Adrenal gland (tissue), 12 donors: ENCODE results near the gene NSMF. TPM values are rescaled to one million over a fixed set of nuclear protein-coding genes. Genes with fewer than 3 reads are reported as not detected.

Experiments used
- DNase-seq, 7 donors: peaks; one replicate each; pipeline ENCODE4 v3.0.0-alpha.2; 2019 to 2020
- H3K27ac ChIP-seq, 5 donors: fragments of 200-600 bp; sonication (generic) in 4 of 5; 1 replicate in 3 of 5; 2 replicates in 2 of 5; pipeline versions ENCODE4 v1.5.1 to v1.8.0; 2016 to 2020; ENCODE audit warnings: mild to moderate bottlenecking in 1 of 5
- H3K27me3 ChIP-seq: fragments of 200-600 bp; 2 replicates; pipeline ENCODE4 v1.8.0; 2021
- H3K36me3 ChIP-seq, 2 donors: fragments of 200-600 bp; replicated peaks in 1 of 2; 1 replicate in 1 of 2; 2 replicates in 1 of 2; pipeline versions ENCODE4 v1.5.1 to v1.8.0; 2018 to 2022
- H3K4me1 ChIP-seq, 2 donors: fragments of 200-600 bp; replicated peaks in 1 of 2; 1 replicate in 1 of 2; 2 replicates in 1 of 2; pipeline versions ENCODE4 v1.5.1 to v1.8.0; 2018 to 2021
- H3K4me3 ChIP-seq, 4 donors: fragments of 200-600 bp; sonication (generic) in 3 of 4; one replicate each; pipeline ENCODE4 v1.5.1; 2016 to 2018
- H3K9me3 ChIP-seq, 3 donors: fragments of 200-600 bp; sonication (generic) in 1 of 3; replicated peaks in 1 of 3; 1 replicate in 2 of 3; 2 replicates in 1 of 3; pipeline versions ENCODE4 v1.5.1 to v1.8.0; 2016 to 2021
- POLR2A ChIP-seq, 2 donors: fragments of 450-650 bp; IDR thresholded peaks; one replicate each; pipeline ENCODE4 v1.6.1; 2017; ENCODE audit warnings: antibody characterized with exemption in 2 of 2, mild to moderate bottlenecking in 2 of 2, moderate library complexity in 1 of 2
- WGBS, 4 donors: extraction: QIAGEN DNeasy Blood & Tissue Kit in 2 of 4; methylation state at CpG; one replicate each; pipeline versions ENCODE4 v1.1.5 to v1.1.7; 2013 to 2017; 5-methylcytosine and 5-hydroxymethylcytosine counted together
- intact Hi-C, 2 donors: fragments of 100-400 bp; cut with DNase I; formaldehyde crosslinking; loops; one replicate each; pipeline versions ENCODE4 v1.14.1 to v1.15.0; 2022 to 2023
- polyA plus RNA-seq, 3 donors: library from polyadenylated mRNA; stranded (reverse); fragments of 200-250 nt in 2 of 3; fragments of 350-450 nt in 1 of 3; fragmentation: Illumina TruSeq in 1 of 3; extraction: RNeasy Lipid Tissue Mini Kit (QIAGEN cat#74804) in 1 of 3; gene quantifications; one replicate each; pipeline ENCODE4 v1.2.3, GENCODE V29; 2013 to 2014
- total RNA-seq, 9 donors: library from RNA; depleted of rRNA in 4 of 9; stranded (reverse); fragments of >200 nt in 4 of 9; fragments of 120-200 nt in 1 of 9; fragmentation: NEBNext Ultra II Directional in 1 of 9; extraction: Animal tissue kit (Norgen Biotek cat#: 25700) in 1 of 9; gene quantifications; one replicate each; pipeline versions ENCODE4 v1.1.0 to v1.2.4, GENCODE V29; 2013 to 2023
- TF ChIP-seq, protein P1 (sequence below), 6 experiments: fragments of 450-650 bp in 4 of 6; fragments of 200-600 bp in 2 of 6; sonication (generic) in 1 of 6; IDR thresholded peaks; 1 replicate in 5 of 6; 2 replicates in 1 of 6; pipeline versions ENCODE4 v1.5.1 to v1.8.0; 2016 to 2021; ENCODE audit warnings: antibody characterized with exemption in 6 of 6, mild to moderate bottlenecking in 2 of 6, moderate library complexity in 1 of 6
- donor health status: healthy with polysubstance abuse.
- donor health status: Bipolar disorder and iron deficiency.
- donor health status: DM: yes; HTN: yes; CAD: no.
- donor health status: DM: no; HTN: no; CAD: no.
- donor health status: DM: no; HTN: no; CAD: no.
- donor health status: DM: yes; HTN: yes; CAD: no.

The NSMF gene
- total and polyA plus RNA-seq, 12 donors, result 8.7 to 118 (median 25.9) TPM

DNA sequence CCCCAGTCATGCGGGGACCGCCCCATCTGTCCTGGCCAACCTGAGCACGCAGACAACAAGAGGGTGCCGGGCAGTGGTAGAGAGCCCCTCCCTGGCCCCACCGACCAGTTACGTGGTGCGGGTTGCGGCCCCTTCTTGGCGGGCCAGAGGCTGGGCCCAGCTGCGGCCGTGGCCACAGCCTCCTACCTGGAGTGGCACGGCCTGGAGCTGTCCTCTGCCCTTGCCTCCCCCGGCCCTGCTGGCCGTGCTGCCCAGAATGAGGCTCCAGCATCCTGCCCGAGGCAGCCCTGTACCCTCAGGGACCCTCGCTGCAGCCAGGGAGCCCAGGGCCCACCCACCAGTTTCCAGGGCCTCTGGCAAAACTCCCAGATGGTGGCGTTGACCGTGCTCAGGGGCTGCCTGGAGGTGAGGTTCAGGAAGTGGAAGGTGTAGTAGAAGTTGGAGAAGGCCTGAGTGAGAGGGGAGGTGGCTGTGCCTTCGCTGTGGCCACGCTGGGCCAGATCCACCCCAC lies 23.7 kb downstream of the NSMF start:
- no peak for TF ChIP-seq POLR2A (IDR thresholded peaks at IDR 0.05)
- TF ChIP-seq, protein P1, sequence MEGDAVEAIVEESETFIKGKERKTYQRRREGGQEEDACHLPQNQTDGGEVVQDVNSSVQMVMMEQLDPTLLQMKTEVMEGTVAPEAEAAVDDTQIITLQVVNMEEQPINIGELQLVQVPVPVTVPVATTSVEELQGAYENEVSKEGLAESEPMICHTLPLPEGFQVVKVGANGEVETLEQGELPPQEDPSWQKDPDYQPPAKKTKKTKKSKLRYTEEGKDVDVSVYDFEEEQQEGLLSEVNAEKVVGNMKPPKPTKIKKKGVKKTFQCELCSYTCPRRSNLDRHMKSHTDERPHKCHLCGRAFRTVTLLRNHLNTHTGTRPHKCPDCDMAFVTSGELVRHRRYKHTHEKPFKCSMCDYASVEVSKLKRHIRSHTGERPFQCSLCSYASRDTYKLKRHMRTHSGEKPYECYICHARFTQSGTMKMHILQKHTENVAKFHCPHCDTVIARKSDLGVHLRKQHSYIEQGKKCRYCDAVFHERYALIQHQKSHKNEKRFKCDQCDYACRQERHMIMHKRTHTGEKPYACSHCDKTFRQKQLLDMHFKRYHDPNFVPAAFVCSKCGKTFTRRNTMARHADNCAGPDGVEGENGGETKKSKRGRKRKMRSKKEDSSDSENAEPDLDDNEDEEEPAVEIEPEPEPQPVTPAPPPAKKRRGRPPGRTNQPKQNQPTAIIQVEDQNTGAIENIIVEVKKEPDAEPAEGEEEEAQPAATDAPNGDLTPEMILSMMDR (IDR thresholded peaks at IDR 0.05), result no peak

DNA sequence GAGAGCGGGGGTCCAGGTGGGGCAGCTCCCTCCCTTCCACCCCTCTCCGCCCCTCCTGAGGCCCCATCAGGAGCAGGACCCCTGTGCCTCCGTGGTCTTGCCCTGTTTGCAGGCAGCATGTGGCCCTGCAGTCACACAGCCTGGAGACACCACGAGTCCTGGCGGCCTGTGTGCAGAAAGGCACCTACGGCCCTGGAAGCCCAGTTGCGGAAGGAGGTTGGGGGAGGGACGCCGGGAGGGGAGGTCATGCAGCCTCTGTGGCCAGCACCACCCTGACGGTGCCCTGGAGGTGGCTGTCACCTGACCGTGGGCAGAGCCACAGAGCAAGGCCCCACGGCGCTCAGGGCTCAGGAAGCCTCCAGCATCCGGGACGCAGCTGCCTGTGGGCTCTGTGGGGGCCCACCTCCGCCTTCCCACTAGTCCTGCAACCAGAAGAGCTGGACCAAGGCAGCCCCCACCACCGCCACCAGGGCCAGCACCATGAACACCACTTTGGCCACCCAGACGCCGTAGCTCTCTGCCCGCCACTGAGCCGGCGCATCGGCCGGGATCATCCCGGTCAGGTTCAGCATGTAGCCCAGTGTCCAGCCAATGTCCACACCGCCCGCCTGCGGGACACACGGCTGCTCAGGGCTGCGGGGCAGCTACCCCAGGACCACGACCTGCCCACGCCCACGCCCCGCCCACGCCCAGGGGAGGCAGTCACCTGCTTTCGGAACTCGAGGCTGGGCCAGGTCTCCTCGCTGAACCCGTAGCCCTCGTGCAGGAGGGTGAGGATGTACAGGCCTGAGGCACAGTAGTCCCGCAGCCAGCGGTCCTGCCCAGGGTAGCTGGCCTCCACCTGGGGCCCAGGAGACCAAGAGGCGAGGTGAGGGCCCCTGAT lies 24.4 kb downstream of the NSMF start:
- Histone ChIP-seq H3K9me3 (no peaks in the 10 kb centered on the region), H3K4me1 (peaks cover 0 to 9% of the 10 kb centered on the region in 2 donors), H3K36me3 (no peaks in the 10 kb centered on the region), H3K4me3 (no peak overlapping the region), H3K27me3 (no peaks in the 10 kb centered on the region), H3K27ac (no peak overlapping the region)
- intact Hi-C loops, result no loop called here
- no peak for TF ChIP-seq POLR2A (IDR thresholded peaks at IDR 0.05)
- TF ChIP-seq, protein P1 (IDR thresholded peaks at IDR 0.05), result no peak
- 74 to 86% (median 84%) methylated on average over 11 to 43 of the region's 43 CpGs for WGBS, 4 donors
- no peak for DNase-seq

More for the DNA sequence above, 23.7 kb downstream of the NSMF start:
- intact Hi-C loops, result no loop called here
- H3K27me3 ChIP-seq, result no peaks in the 10 kb centered on the region
- no peaks in the 10 kb centered on the region for H3K36me3 ChIP-seq
- no peaks in the 10 kb centered on the region for H3K9me3 ChIP-seq
- DNase-seq, result no peak
- peaks cover 0 to 9% of the 10 kb centered on the region in 2 donors for H3K4me1 ChIP-seq
- H3K27ac ChIP-seq, result no peak overlapping the region
- WGBS, 4 donors, result 60 to 73% (median 71%) methylated on average over 2 to 20 of the region's 20 CpGs
- no peak overlapping the region for H3K4me3 ChIP-seq

DNA sequence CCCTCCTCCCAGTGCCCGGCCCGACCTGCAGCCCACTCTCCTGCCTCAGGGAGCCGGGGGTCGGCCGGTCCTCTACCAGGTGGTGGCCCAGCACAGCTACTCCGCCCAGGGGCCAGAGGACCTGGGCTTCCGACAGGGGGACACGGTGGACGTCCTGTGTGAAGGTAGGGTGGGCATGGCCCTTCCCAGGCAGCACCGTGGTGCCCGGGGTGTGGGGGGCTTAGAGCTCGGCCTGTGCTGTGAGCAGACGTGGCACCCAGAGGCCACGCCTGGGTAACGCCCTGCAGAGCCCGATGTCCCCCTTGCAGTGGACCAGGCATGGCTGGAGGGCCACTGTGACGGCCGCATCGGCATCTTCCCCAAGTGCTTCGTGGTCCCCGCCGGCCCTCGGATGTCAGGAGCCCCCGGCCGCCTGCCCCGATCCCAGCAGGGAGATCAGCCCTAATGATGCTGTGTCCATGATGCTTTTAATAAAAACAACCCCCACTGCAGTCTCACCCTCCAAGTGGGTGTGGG lies 25.2 kb downstream of the NSMF start:
- Histone ChIP-seq H3K4me3 (no peak overlapping the region), H3K27me3 (no peaks in the 10 kb centered on the region), H3K27ac (no peak overlapping the region), H3K4me1 (peaks cover 0 to 9% of the 10 kb centered on the region in 2 donors), H3K36me3 (no peaks in the 10 kb centered on the region), H3K9me3 (no peaks in the 10 kb centered on the region)
- no peak for DNase-seq
- intact Hi-C loops, result no loop called here
- no peak for TF ChIP-seq POLR2A (IDR thresholded peaks at IDR 0.05)
- 71 to 100% (median 86%) methylated on average over 1 to 26 of the region's 26 CpGs for WGBS, 4 donors

DNA sequence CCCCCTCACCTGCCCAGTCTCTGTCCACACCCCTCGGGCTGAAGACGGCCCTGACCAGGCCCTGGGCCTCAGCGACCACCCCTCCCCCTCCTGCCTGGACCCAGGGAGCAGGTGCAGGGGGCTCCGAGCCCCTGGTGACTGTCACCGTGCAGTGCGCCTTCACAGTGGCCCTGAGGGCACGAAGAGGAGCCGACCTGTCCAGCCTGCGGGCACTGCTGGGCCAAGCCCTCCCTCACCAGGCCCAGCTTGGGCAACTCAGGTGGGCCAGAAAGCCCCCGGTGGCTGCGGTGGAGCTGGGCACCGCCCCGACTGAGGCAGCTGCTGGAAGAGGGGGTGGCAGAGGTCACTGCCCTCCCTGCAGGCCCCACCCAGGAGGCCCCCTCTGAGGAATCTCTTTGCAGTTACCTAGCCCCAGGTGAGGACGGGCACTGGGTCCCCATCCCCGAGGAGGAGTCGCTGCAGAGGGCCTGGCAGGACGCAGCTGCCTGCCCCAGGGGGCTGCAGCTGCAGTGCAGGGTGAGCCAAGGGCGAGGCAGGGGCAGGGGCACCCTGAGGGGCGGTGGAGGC lies 25.7 kb downstream of the NSMF start:
- TF ChIP-seq, protein P1 (IDR thresholded peaks at IDR 0.05), result no peak
- TF ChIP-seq POLR2A (IDR thresholded peaks at IDR 0.05), result no peak
- no peaks in the 10 kb centered on the region for H3K36me3 ChIP-seq
- WGBS, 4 donors, result 80 to 100% (median 87%) methylated on average over 1 to 19 of the region's 19 CpGs
- intact Hi-C loops, result no loop called here
- H3K9me3 ChIP-seq, result no peaks in the 10 kb centered on the region
- DNase-seq, result no peak
- peaks cover 0 to 9% of the 10 kb centered on the region in 2 donors for H3K4me1 ChIP-seq
- H3K27ac ChIP-seq, result no peak overlapping the region
- no peaks in the 10 kb centered on the region for H3K27me3 ChIP-seq
- no peak overlapping the region for H3K4me3 ChIP-seq
